Gastroesophageal sphincter (tissue), 3 donors: Measurements from ENCODE around the gene INO80B.

Experiments
- CTCF ChIP-seq, 4 experiments: fragments of 200-600 bp in 2 of 4; fragments of 450-650 bp in 2 of 4; sonication (generic) in 1 of 4; IDR thresholded peaks; one replicate each; pipeline ENCODE4 v1.5.1; 2017 to 2019; ENCODE audit warnings: antibody characterized with exemption in 4 of 4, mild to moderate bottlenecking in 2 of 4, moderate library complexity in 2 of 4
- EP300 ChIP-seq: sonication (generic); formaldehyde crosslinking; IDR thresholded peaks from one replicate; pipeline ENCODE4 v1.6.1; 2017; ENCODE audit warnings: antibody characterized with exemption, mild to moderate bottlenecking

- TF ChIP-seq CTCF (IDR thresholded peaks at IDR 0.05) (no peak), EP300 (no peak)
Observed at GRCh38 chr2:74415762-74416395, 39.0 kb upstream of the INO80B start.
